Lower lobe of right lung (tissue), 2 donors: ENCODE results near the gene POLR1E. TPM values are rescaled to one million over a fixed set of nuclear protein-coding genes. Genes with fewer than 3 reads are reported as not detected.

Experiments used
- ATAC-seq, 2 donors: fragments of 200-7000 bp; cut with Tn5 transposase; one replicate each; pipeline ENCODE4 v1.9.1; 2020 to 2022; ENCODE audit warnings: mild to moderate bottlenecking in 2 of 2, moderate library complexity in 2 of 2
- DNase-seq: peaks from one replicate; pipeline ENCODE4 v3.0.0-alpha.2; 2020
- H3K27ac ChIP-seq: fragments of 200-600 bp; one replicate; pipeline ENCODE4 v1.8.0; 2022
- H3K27me3 ChIP-seq: fragments of 200-600 bp; one replicate; pipeline ENCODE4 v1.8.0; 2022; ENCODE audit warnings: low read depth
- H3K36me3 ChIP-seq: fragments of 200-600 bp; one replicate; pipeline ENCODE4 v1.8.0; 2022; ENCODE audit warnings: mild to moderate bottlenecking
- H3K4me1 ChIP-seq: fragments of 200-600 bp; one replicate; pipeline ENCODE4 v1.8.0; 2022
- H3K4me3 ChIP-seq: fragments of 200-600 bp; one replicate; pipeline ENCODE4 v1.8.0; 2022; ENCODE audit warnings: mild to moderate bottlenecking
- H3K9me3 ChIP-seq: fragments of 200-600 bp; one replicate; pipeline ENCODE4 v1.8.0; 2022
- intact Hi-C: fragments of 100-400 bp; cut with DNase I; formaldehyde crosslinking; loops from one replicate; pipeline ENCODE4 v1.11.0; 2022
- total RNA-seq: library from RNA; stranded (reverse); fragmentation: NEBNext Ultra II Directional; extraction: Animal tissue kit (Norgen Biotek cat#: 25700); gene quantifications from one replicate; pipeline ENCODE4 v1.2.1, GENCODE V29; 2021
- TF ChIP-seq, protein P1 (sequence below): fragments of 200-600 bp; IDR thresholded peaks from one replicate; pipeline ENCODE4 v1.8.0; 2022; ENCODE audit warnings: antibody characterized with exemption, mild to moderate bottlenecking
- donor health status: DM: no; HTN: yes; CAD: no; lungs with severe emphysema.

Gene POLR1E
- total RNA-seq, 1 donor from 2014 or later, result 17.3 TPM

DNA sequence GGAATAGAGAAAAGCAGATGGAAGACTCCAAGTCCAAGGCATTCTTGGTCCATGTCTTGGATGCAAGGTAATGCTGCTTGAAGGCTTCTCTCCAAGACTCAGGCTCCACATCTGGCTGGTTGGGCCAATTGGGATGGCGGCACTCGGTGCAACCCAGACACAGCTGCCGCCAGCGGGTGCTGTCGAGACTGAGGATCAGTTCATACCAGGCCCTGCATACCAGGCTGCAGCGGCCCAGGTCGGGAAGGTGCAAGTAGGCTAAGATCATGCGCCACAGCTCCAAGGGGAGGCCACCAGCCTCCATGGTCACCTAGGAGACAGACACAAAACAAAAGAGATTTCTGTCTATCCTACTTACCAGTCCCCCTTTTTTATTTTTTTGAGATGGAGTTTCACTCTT lies 55.7 kb downstream of the POLR1E start:
- H3K4me1 ChIP-seq, result no peaks in the 10 kb centered on the region
- intact Hi-C loops, result no loop called here
- no peak for ATAC-seq
- TF ChIP-seq, protein P1, sequence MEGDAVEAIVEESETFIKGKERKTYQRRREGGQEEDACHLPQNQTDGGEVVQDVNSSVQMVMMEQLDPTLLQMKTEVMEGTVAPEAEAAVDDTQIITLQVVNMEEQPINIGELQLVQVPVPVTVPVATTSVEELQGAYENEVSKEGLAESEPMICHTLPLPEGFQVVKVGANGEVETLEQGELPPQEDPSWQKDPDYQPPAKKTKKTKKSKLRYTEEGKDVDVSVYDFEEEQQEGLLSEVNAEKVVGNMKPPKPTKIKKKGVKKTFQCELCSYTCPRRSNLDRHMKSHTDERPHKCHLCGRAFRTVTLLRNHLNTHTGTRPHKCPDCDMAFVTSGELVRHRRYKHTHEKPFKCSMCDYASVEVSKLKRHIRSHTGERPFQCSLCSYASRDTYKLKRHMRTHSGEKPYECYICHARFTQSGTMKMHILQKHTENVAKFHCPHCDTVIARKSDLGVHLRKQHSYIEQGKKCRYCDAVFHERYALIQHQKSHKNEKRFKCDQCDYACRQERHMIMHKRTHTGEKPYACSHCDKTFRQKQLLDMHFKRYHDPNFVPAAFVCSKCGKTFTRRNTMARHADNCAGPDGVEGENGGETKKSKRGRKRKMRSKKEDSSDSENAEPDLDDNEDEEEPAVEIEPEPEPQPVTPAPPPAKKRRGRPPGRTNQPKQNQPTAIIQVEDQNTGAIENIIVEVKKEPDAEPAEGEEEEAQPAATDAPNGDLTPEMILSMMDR, result no peak
- H3K27me3 ChIP-seq, result no peaks in the 10 kb centered on the region
- DNase-seq, result no peak
- no peaks in the 10 kb centered on the region for H3K9me3 ChIP-seq
- H3K27ac ChIP-seq, result no peak overlapping the region
- H3K4me3 ChIP-seq, result no peak overlapping the region
- peaks cover 28% of the 10 kb centered on the region for H3K36me3 ChIP-seq

GRCh38 chr9:37542488-37542887 lies 56.7 kb downstream of the POLR1E start:
- Histone ChIP-seq H3K4me3 (no peak overlapping the region), H3K27ac (no peak overlapping the region), H3K36me3 (peaks cover 18% of the 10 kb centered on the region), H3K27me3 (no peaks in the 10 kb centered on the region), H3K4me1 (no peaks in the 10 kb centered on the region), H3K9me3 (no peaks in the 10 kb centered on the region)
- DNase-seq, result no peak
- ATAC-seq, result no peak
- TF ChIP-seq, protein P1, result no peak
- intact Hi-C loops, result no loop called here

DNA sequence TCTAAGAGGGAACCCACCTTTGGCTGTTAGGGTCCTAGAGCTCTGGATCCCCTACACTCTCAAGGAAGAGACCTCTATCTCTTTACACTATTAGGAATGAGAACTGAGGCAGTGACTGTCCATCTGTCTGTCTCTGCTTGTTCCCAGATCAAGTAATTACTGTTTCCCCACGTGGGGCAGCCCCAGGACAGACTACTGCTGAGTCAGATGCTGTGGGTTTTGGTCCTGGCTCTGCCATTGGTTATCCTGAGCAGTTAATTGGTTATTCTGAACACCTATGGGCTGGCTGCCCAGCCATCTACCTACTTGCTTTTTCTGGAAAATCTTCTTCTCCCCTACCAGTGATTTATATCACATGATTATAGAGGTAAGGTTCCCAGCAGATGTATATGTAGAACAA lies 57.1 kb downstream of the POLR1E start:
- intact Hi-C loops, result no loop called here
- H3K4me3 ChIP-seq, result no peak overlapping the region
- H3K4me1 ChIP-seq, result no peaks in the 10 kb centered on the region
- no peaks in the 10 kb centered on the region for H3K27me3 ChIP-seq
- no peak overlapping the region for H3K27ac ChIP-seq
- DNase-seq, result no peak
- TF ChIP-seq, protein P1, result no peak
- no peaks in the 10 kb centered on the region for H3K9me3 ChIP-seq
- ATAC-seq, result no peak
- H3K36me3 ChIP-seq, result peaks cover 14% of the 10 kb centered on the region

DNA sequence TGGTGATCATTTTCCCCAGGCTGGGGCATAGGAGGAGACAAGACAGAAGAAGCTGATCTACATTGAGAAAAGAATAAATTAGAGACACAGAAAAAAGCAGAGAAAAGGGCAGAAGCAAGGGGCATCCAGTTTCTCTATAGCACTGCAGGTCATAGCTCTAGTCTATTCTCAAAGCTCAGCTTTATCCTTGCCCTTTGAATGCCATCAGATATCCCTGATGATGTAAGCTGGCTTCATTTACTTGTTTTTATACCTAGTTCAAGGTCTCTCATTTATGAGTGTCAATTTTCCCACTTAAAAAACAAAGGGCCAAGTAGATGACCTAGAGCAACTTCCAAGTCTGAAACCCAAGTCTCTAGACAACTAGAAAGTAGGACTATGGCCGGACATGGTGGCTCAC lies 57.7 kb downstream of the POLR1E start:
- Histone ChIP-seq H3K4me3 (no peak overlapping the region), H3K9me3 (no peaks in the 10 kb centered on the region), H3K4me1 (no peaks in the 10 kb centered on the region), H3K27ac (no peak overlapping the region), H3K36me3 (peaks cover 8% of the 10 kb centered on the region), H3K27me3 (no peaks in the 10 kb centered on the region)
- DNase-seq, result no peak
- intact Hi-C loops, result no loop called here
- no peak for ATAC-seq
- TF ChIP-seq, protein P1, result no peak

GRCh38 chr9:37547328-37547878 lies 61.7 kb downstream of the POLR1E start:
- DNase-seq (no peak), ATAC-seq (no peak)
- Histone ChIP-seq H3K9me3 (no peaks in the 10 kb centered on the region), H3K27ac (no peak overlapping the region), H3K4me3 (no peak overlapping the region), H3K4me1 (no peaks in the 10 kb centered on the region), H3K36me3 (no peaks in the 10 kb centered on the region), H3K27me3 (no peaks in the 10 kb centered on the region)
- TF ChIP-seq, protein P1, result no peak
- intact Hi-C loops, result no loop called here

GRCh38 chr9:37549527-37549926 lies 63.8 kb downstream of the POLR1E start:
- TF ChIP-seq, protein P1, result no peak
- intact Hi-C loops, result no loop called here
- Histone ChIP-seq H3K4me3 (no peak overlapping the region), H3K36me3 (no peaks in the 10 kb centered on the region), H3K27me3 (no peaks in the 10 kb centered on the region), H3K4me1 (no peaks in the 10 kb centered on the region), H3K27ac (no peak overlapping the region), H3K9me3 (no peaks in the 10 kb centered on the region)
- no peak for ATAC-seq
- DNase-seq, result no peak
